22Rv1 (cell line): Measurements from ENCODE around the gene GLG1.

ENCODE experiments used
- CTCF ChIP-seq: fragments of 450-650 bp; IDR thresholded peaks from 2 replicates; pipeline ENCODE4 v1.5.1; 2017; ENCODE audit warnings: mild to moderate bottlenecking
- ZFX ChIP-seq: fragments of 450-650 bp; IDR thresholded peaks from 2 replicates; pipeline ENCODE4 v1.6.1; 2017; ENCODE audit warnings: antibody characterized with exemption, borderline replicate concordance

- no peak for TF ChIP-seq CTCF
- TF ChIP-seq ZFX, result no peak
These were observed 160.0 kb downstream of the GLG1 start for GRCh38 chr16:74446866-74447265.
